Stimulated activated CD8-positive, alpha-beta memory T cell treated with anti-CD3 and anti-CD28 coated beads, Interleukin-7, amount 100 ng/mL, for 1 hour (primary cell): Measurements from ENCODE around the gene ADA.

Source experiments
- DNase-seq, 2 donors: peaks; one replicate each; pipeline ENCODE4 v3.0.0-alpha.2; 2020; ENCODE audit warnings: low read depth in 2 of 2

The ADA gene

DNA sequence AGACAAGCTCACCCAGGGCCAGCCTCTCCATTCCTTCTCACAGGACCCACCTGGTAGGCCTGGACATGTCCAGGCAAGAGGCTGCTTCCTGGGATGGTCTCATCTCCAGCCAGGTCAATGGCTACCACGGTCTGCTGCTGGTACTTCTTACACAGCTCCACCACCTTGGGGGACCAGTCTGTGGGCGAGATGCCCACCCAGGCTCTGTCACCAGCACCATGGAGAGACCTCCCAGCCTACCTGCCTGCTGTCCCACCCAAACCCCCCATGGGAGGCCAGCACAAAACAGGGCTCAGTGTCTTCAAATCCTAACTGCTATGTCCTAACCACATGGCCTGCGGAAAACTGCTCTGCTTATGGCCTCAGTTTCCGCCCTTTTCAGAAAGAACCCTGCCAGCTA lies 27.3 kb downstream of the ADA start:
- no peak for DNase-seq

GRCh38 chr20:44622501-44623270 lies 28.8 kb downstream of the ADA start:
- DNase-seq: no peak

GRCh38 chr20:44621939-44622338 lies 29.6 kb downstream of the ADA start:
- DNase-seq: no peak

DNA sequence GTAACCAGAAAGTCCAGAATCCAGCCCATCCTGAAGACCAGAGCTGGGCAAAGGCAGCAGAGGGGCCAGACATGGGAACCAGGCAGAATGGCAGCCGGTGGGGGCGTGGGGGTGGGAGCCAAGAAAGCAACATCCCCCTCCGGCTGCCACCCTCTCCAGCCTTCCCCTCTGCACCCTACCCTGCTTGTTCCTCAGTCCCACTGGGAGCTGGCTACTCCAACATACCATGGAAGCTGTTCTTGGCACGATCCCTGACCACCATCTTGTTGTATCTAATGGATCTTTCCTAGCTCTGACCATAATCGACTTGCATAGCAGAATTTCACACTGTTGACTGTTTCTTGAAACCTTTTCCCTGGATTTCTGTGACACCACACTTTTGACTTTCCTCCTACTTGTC lies 30.2 kb downstream of the ADA start:
- DNase-seq: no peak

GRCh38 chr20:44620030-44620429 lies 31.5 kb downstream of the ADA start:
- no peak for DNase-seq

- DNase-seq: no peak
These were observed 32.2 kb downstream of the ADA start for GRCh38 chr20:44619294-44619693.

GRCh38 chr20:44618318-44618731 lies 33.2 kb downstream of the ADA start:
- no peak for DNase-seq

DNA sequence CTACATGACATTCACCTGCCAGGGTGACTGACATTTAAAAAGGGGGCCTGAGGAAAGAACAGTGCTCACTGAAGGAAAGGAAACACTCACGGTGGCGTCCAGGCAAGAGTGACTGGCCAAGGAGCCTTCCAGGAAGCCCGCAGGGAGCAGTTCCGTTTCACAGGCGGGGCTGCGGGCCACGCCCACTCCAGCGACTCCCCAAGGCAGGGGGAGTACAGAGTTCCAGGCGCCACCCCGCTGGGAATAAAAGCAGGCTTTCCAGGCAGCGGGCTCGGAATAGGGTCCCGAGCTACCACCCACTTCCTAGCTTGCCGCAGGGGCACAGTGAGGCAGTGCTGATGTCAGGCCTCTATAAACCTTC lies 34.9 kb downstream of the ADA start:
- no peak for DNase-seq

- no peak for DNase-seq
These were observed 35.5 kb downstream of the ADA start for GRCh38 chr20:44615876-44616603.

DNA sequence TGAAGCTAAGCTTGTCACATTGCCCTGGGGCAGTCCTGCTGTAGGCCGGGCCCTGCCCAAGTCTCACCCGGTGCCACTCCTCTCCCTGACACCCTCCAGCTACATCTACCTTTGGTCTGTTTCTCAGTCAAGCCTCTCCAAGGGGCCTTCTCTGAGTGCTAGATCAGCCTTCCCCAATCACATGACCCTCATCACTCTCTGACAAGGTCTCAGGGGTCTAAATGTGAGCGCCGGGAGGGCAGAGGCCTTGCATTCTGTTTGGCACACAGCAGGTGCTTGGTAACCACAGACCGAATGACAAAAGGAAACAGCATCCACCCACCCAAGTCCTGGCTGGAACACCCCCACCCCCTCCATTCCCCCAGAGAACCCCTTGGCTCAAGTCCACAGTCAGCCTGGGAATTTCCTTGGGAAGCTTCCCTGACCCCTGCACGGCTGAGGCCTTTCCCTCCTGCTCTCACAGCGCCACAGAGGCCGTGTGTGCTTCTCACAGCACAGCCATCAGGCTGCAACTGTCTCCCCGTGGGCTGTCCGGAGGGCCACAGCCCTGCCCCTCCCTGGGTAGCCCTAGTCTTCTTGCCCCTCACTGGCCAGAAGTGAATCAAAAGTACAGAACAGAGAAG lies 36.2 kb downstream of the ADA start:
- DNase-seq: no peak

GRCh38 chr20:44614525-44614924 lies 37.0 kb downstream of the ADA start:
- DNase-seq: no peak

GRCh38 chr20:44613575-44613974 lies 37.9 kb downstream of the ADA start:
- no peak for DNase-seq

DNA sequence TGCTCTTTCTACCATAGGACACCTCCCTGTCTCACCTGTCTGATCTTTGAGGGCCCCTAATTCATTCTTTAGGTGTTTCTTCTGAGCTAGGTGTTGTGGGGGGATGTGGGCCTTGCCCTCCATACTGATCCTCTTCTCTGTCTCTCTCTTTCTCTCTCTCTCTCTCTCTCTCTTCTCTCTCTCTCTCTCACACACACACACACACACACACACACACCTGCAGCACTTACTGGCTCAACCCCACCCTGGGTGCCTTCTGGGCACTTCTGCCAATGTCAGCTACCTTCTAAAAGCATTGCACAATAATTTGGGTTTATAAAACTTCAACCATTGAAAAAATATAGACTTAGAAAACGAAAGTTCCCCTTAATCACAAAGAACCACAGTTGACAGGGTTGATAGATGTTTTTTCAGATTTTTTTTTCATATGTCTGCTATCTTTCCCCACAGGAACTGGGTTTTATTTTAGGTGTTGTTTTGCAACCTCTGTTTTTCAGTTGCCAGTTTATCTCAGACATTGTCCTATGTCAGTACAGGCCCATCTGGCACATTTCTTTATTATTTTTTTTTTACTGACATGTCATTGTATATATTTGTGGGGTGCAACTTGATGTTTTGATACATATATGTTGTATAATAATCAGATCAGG lies 41.1 kb downstream of the ADA start:
- DNase-seq: no peak

- peak; percentile 67 to 83 for DNase-seq
These were observed 41.8 kb downstream of the ADA start for GRCh38 chr20:44609516-44610312.

DNA sequence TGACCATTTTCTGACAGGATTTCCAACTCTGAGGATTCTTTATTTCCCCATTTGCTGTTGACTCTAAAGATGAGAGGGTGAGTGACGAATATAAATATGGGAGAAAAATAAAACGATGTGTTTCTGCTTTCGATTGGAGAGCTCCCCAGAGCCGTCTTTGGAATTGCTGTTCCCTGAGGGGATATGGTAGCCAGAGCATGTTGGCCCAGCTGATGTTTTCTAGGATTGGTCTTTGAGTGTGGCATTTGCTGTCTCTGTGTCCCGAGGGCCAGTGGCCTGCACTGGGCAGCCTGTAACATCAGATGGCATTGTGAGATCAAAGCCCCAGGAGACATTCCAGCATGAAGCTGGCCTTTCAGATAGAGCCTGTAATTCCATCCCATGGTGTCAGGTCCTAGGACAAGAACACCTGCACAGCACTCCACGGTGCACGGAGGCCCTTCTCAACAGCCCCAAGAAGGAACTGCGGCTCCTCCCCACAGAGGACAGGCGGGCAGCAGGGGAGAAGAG lies 42.4 kb downstream of the ADA start:
- no peak for DNase-seq

- DNase-seq: no peak
These were observed 44.6 kb downstream of the ADA start for GRCh38 chr20:44606725-44607441.

- DNase-seq: no peak
These were observed 48.2 kb downstream of the ADA start for GRCh38 chr20:44603327-44603726.

GRCh38 chr20:44601801-44602204 lies 49.7 kb downstream of the ADA start:
- DNase-seq: no peak

- no peak for DNase-seq
These were observed 50.2 kb downstream of the ADA start for GRCh38 chr20:44601236-44601671.

GRCh38 chr20:44600758-44601201 lies 50.7 kb downstream of the ADA start:
- no peak for DNase-seq

GRCh38 chr20:44600301-44600700 lies 51.2 kb downstream of the ADA start:
- no peak for DNase-seq
